ENCODE data around the gene WDFY2. TPM values are rescaled to one million over a fixed set of nuclear protein-coding genes. Genes with fewer than 3 reads are reported as not detected.

The WDFY2 gene
- total RNA-seq, 1 experiment from 2014 or later = 26.4 TPM

DNA sequence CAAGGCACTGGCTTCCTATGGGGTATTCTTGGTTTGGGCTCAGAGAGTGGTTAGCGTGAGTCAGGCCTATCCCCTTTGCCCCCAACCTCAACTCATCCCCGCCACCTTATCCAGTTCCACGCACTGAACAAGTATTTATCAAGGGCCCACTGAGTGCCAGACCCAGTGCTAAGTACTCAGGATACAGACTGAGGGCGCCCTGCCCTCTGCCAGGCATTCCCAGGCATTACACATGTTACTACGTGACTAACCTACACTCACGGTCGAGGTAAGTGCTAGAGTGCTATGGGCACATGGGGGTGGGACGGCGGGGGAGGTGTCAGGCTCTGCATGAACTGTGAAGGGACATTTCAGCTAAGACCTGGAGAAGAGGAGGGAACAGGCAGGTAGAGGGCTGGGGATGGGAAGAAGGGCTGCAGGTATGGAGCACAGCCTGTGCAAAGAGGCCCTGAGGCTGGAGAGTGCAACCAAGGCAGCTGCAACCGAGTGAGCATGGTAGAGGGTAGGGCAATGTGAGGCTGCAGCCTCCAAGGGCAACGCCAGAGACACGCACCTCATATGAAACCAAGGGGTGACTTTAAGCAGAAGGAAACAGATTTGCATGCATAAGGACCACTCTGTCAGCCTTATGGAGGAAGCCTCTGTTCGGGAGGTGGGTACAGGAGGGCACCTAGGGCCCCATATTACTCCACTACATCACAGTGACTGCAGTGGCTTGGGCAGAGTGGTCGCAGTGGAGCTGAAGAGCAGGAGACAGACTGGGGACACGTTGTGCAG, 197.2 kb downstream of the WDFY2 start:
- TF ChIP-seq, protein P1, sequence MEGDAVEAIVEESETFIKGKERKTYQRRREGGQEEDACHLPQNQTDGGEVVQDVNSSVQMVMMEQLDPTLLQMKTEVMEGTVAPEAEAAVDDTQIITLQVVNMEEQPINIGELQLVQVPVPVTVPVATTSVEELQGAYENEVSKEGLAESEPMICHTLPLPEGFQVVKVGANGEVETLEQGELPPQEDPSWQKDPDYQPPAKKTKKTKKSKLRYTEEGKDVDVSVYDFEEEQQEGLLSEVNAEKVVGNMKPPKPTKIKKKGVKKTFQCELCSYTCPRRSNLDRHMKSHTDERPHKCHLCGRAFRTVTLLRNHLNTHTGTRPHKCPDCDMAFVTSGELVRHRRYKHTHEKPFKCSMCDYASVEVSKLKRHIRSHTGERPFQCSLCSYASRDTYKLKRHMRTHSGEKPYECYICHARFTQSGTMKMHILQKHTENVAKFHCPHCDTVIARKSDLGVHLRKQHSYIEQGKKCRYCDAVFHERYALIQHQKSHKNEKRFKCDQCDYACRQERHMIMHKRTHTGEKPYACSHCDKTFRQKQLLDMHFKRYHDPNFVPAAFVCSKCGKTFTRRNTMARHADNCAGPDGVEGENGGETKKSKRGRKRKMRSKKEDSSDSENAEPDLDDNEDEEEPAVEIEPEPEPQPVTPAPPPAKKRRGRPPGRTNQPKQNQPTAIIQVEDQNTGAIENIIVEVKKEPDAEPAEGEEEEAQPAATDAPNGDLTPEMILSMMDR (conservative IDR thresholded peaks at IDR 0.05) = peak; percentile 65
- Histone ChIP-seq H3K4ac (ENCODE audit: low read depth, low read length) (no peak overlapping the region), H3K23ac (ENCODE audit: insufficient read length, low read depth, low read length) (no peak overlapping the region), H3K4me1 (ENCODE audit: insufficient read depth, low read length) (no peaks in the 10 kb centered on the region), H2AFZ (ENCODE audit: low read length) (no peak overlapping the region), H3K56ac (ENCODE audit: insufficient read length, low read depth, low read length) (no peak overlapping the region), H3K14ac (ENCODE audit: insufficient read depth, low read length) (no peak overlapping the region), H3K23me2 (ENCODE audit: insufficient read length, low read depth, low read length, poor library complexity, severe bottlenecking) (no peaks in the 10 kb centered on the region), H2AK5ac (ENCODE audit: insufficient read length, low read length) (no peak overlapping the region), H3K18ac (ENCODE audit: insufficient read length, low read depth, low read length) (no peak overlapping the region), H3K27me3 (ENCODE audit: insufficient read depth, low read length) (no peaks in the 10 kb centered on the region), H3K4me2 (ENCODE audit: insufficient read depth, insufficient read length, low read length) (no peak overlapping the region), H3K9me3 (ENCODE audit: control insufficient read depth, low read depth, low read length) (no peaks in the 10 kb centered on the region), H3K9ac (ENCODE audit: extremely low read depth, insufficient read length, low read length) (no peak overlapping the region), H2BK20ac (ENCODE audit: low read depth, low read length, poor library complexity, severe bottlenecking) (no peak overlapping the region), H4K5ac (ENCODE audit: insufficient read length, low read depth, low read length) (no peak overlapping the region), H2BK5ac (ENCODE audit: insufficient read length, low read length) (no peak overlapping the region), H4K8ac (replicated peaks; ENCODE audit: insufficient read length, low read depth, low read length) (no peak overlapping the region), H3K27ac (ENCODE audit: insufficient read length, low read depth, low read length) (no peak overlapping the region), H2BK15ac (ENCODE audit: low read depth, low read length) (no peak overlapping the region), H3T11ph (ENCODE audit: low read length) (no peak overlapping the region), H2BK12ac (ENCODE audit: insufficient read length, low read depth, low read length) (no peak overlapping the region), H3K79me1 (ENCODE audit: insufficient read depth, low read depth, low read length, poor library complexity, severe bottlenecking) (no peaks in the 10 kb centered on the region), H3K79me2 (ENCODE audit: insufficient read depth, low read length) (no peaks in the 10 kb centered on the region), H2BK120ac (ENCODE audit: low read depth, low read length, poor library complexity, severe bottlenecking) (no peak overlapping the region), H4K91ac (ENCODE audit: insufficient read length, low read depth, low read length) (no peak overlapping the region), H4K20me1 (ENCODE audit: control insufficient read depth, insufficient read depth, insufficient read length) (no peaks in the 10 kb centered on the region)
- Mint-ChIP-seq H3K4me1 (peaks cover 13 to 20% of the 10 kb centered on the region in 2 experiments), H3K27me3 (ENCODE audit: low read depth) (no peaks in the 10 kb centered on the region), H3K27ac (peak overlapping the region in 2 of 3 experiments; percentile 44 to 61; a peak in 2 of 7 replicates), H3K9me3 (no peaks in the 10 kb centered on the region), H3K4me3 (no peak overlapping the region), H3K36me3 (ENCODE audit: insufficient read depth in 1 of 3, low read depth in 3 of 3) (peaks cover 0 to 6% (median 2%) of the 10 kb centered on the region in 3 experiments; a peak in 3 of 7 replicates)
- peak; percentile 57 for DNase-seq
- no CpG with 5 or more reads among the region's 15 CpGs for WGBS (ENCODE audit: extremely low coverage, insufficient read length, low lambda C conversion rate)
